DMS79 treated with DMSO at 0.1 percent for 48 hours (cell line): ENCODE measurements around the gene IMP3.

Source experiments
- DNase-seq: peaks from one replicate; lab custom pipeline; 2025; lab: John Stamatoyannopoulos, UW

IMP3 gene

DNA sequence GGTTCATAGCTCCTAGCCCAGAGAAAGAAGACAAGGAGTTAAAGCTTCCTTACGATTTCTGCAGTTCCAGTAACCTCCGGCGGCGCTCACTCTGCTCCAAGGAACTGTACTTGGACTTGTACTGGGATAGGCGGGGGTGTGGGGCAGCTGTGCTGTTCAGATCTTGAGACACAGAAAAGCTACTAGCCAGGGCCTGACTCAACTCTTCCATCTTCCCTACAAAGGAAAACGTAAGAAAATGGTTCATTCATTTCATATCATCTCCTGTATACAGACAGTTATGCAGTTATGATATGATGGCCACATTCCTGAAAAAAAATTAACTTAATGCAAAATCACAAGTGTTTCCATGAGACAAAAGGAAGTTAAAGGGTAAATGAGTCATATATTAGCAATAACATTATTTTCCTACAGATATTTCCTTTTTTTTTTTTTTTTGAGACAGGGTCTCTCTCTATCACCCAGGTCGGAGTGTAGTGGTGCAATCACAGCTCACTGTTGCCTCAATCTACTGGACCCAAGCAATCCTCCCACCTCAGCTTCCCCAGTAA lies 19.1 kb downstream of the IMP3 start:
- no peak for DNase-seq

DNA sequence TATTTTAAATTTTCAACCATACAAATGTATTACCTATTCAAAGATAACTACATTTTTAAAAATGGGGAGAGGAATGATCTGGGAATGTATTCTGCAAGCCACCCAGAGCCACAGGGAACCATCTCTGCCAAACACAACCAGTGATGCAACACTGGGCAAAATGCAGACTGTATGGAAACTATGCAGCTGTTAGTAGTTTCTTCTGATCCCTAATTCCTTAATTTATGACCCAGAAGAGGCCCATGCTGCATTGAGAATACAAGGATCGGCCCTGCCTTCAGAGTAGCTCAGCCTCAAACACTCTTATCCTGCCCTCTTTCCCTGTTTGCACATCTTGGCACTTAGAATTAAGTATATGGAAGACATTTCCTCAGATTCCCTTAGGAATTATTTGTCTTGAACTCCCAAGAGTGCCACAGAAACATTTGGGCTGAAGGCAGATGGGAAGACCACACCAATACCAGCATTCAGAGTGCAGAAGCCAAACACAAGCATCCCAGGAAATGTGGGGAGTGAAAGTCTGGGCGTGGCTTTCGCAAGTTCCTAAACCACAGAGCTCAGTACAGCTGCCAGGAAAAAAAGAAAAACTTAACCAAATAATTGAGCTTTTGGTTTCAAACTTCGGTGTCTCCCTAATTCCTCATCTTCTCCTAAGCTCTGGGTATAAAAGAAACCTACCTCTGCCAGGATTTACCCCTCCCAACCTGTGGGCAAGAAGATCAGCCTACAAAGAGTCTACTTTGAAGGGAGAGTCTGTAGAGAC lies 19.8 kb downstream of the IMP3 start:
- DNase-seq: no peak

DNA sequence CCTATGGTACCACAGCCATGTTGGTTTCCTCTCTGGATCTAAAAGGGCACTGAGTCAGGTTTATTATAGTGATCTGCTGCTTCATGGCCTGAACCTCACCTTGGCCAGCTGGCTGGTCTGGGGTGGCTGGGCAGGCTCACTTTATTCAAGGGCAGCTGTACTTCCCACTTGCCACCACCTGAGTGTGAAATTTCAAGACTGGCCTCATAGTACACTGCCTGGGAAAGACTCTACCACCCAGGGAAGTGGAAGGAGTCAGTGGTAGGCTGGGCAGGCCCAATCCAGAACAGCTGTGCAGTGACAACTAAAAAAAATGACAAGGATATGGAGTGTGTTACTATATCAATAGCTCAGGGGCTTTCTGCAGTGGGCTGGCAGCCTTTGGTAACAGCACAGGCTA lies 23.3 kb downstream of the IMP3 start:
- DNase-seq: no peak

DNA sequence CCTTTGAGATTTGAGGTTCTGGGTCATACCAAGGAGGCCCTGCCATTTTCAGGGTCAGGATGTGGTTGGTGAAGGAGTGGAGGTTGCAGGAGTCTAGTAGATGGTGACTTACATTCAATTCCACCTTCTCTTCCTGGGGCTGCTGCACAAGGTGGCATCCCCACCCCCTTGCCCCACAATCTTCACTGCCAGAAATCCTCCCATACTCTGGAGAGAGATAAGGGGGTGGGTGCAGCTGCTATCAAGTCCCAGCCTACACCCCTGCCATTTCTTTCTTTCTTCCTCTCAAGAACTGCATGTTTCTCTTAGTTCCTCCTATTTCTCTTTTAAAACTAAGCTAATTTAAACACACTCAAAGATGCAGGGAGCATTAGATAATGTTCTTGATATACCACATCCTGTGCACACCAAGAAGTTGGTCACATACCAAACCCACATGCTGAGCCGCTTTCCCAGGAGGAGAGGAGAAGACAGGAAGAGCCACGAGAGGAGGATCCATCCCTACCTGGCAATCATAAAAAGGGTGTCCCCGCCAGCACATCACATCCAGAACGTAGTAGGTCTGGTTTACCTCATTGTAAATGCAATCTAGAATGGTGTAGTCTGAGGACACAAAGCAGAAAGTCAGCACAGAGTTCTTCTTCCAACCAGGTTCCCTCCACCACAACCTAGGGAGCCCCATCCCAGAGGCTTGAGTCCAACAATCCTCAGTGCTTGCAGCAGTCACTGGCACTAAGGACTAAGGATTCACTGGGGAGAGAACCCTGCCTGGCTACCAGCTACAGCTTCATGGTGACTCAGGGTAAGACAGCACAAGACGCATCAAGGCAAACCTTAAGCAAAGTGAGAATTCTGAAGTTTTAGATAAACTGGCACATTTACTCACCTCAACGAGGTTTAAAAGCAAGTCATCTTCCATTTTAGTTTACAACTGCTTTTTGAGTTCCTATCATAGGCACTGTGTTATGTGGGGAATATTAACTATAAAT lies 33.0 kb downstream of the IMP3 start:
- DNase-seq: no peak

DNA sequence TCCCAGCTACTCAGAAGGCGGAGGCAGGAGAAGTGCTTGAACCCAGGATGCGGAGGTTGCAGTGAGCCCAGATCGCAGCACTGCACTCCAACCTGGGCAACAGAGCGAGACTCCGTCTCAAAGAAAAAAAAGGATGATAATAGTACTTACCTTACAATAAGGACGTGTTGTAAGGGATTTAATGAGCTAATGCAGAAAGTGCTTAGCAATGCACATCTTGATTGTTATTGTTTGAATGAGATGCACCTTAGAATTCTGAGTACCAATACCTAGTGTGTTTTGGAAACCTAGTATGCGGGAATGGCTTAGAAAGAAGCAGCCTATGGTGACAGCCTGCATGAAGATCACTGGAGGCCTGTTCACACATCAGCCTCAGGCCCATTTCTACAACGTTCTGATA lies 34.0 kb downstream of the IMP3 start:
- DNase-seq: no peak

DNA sequence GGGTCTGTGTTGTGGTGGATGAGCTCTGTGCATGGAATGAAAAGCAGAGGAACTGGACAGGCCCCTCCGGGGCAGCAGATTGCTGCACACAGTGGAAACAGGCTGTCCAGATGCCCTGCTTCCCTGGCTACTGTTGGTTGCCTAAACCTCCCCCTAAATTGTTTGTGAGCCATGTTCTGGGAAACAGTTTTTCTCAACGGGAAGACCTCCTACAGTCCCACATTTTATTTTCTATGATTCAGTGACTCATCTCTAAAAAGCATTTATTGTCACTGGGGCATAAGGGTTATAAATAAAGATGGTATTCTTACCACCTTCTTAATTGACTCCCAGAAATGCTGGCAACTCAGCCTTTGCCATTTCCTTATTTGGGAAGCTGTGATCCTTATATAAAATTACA lies 40.6 kb downstream of the IMP3 start:
- no peak for DNase-seq

DNA sequence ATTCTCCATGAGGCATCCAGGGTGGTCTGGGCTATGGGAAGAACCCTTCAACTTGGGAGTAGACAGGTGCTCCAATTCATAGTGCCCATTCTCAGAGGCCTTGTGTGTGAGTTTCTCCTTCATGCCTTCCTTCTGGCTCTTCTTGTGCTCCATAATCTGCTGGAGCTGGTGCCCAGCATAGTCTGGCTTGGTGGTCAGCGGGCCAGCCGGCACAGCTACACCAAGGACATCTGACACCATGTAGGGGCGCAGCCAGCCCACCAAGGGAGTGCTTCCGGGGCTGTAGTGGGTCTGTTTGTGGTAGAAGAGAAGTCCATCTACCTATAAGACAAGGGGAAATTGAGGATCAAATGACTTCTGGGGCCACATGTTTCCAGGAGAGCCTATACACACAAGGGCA lies 41.7 kb downstream of the IMP3 start:
- DNase-seq: no peak

DNA sequence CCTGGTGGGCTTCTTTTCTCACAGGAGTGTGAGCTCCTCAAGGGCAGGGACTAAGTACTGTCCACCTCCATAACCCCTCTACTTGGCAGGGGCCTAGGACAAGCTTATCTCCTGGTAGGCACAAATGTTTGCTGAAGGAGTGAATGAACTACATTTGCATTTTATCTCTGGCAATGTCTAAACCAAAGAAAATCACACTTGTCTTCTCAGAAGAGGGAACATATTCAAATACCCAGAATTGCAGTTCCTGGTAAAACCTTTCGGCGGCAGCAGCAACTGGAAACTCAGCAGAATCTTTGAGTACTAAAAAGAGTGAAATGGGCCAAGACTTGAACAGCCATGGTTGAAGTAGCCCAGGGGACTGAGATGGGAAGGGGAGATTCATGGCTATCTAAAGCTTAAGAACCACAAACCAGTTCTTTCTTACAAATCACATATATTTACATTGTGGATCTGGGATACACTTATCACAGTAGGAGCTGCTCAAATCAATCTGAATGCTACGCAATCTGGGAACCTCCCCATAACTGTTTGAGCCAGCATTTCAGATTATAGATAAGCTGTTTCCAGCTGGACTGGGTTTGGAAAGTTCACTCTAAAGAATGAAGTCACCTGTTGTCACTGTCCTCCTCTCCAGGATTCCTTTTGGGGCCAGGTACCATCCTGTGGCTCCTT lies 42.2 kb downstream of the IMP3 start:
- DNase-seq: no peak

DNA sequence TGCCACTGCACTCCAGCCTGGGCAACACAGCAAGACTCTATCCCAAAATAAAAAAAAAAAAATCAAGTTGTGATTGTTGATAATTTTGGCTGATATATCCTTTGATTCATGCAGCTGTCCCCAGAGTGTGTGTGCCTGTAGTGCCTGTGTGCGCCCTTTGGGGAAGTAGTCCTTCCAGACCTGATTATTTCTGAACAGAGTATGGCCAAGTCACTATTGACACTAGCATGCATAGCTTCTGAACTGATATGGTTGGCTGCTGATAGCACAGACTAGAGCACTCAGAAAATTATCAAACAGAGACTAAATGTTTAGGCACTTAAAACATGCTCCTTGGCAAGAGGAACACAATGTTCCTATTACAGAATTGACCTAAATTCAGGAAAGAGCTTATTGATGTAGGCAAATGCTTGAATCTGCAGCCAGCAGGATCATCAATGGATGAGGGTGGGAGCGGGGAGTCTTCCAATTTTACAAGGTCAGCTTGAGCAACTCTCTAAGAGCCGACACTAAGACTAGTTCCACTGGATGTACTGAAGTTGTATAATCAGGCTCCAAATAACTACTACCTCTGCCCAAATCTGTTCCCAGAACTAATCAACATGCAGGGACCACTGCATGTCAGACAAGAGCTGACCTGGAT lies 43.2 kb downstream of the IMP3 start:
- DNase-seq: no peak

DNA sequence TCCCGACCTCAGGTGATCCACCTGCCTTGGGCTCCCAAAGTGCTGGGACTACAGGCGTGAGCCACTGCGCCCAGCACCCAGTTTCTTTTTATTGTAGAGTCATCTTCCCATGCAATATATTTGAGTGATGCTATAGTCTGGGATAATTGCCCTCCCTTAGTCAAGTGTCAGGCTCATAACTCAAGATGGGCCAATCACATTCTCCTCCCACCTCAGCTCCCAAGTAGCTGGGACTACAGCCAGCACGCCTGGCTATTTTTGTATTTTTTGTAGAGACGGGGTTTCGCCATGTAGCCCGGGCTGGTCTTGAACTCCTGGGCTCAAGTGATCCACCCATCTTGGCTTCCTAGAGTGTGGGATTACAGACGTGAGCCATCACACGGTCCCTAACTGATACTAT lies 45.7 kb downstream of the IMP3 start:
- DNase-seq: no peak

DNA sequence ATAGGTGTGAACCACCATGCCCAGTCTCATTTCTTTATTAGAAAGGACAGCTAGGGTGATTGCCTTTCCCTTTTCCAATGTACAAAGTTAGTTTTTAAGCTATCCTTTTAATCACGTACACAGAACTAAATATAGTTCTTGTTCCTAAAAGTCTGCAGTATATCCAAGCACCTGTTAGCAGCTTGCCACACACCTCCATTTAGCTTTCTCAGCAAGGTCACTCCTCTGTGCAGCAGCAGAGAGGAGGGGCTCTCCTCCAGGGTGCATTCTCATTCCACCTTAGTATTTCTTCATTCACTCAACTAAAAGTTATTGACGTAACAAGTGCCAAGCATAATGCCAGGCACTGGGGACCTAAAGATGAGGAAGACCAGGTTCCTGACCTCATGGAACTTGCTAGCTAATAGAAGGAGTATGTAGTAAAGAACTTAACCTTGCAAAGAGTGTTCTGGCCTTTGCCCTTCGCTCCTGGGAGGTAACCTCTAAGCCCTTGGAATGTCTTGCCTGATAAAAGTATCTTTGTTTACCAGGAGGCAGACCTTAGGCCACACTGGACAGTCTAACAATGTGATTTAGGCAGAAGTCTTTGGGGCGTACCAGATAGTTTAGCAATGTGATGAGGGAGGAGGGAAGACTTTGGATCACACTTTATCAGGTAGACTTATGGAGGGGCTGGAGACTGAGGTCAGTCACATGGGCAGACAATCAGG lies 48.2 kb downstream of the IMP3 start:
- no peak for DNase-seq

DNA sequence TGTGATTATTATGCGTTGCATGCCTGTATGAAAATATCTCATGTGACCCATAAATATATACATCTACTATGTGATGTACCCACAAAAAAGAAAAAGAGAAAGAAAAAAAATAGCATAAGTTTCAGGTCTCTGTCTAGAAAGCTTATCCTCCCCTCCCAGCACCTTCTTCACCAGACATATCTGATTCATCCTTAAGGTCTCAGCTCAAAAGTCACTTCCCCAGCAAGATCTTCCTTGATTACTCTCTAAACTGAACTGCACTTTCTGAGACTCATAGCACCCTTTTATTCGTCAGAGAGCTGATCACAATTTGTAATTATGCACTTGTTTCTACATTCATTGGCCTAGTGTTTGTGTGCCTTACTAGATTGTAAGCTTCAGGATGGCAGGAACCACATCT lies 49.8 kb downstream of the IMP3 start:
- DNase-seq: no peak
